CD14-positive monocyte (primary cell): ENCODE measurements around the gene CARD19. TPM values are rescaled to one million over a fixed set of nuclear protein-coding genes. Genes with fewer than 3 reads are reported as not detected.

ENCODE experiments used
- DNase-seq, 3 donors: peaks; one replicate each; pipeline ENCODE4 v3.0.0-alpha.2; 2011 to 2022
- H2AFZ ChIP-seq: 2 replicates; pipeline ENCODE4 v1.6.0; 2012; ENCODE audit warnings: mild to moderate bottlenecking, low read depth, low read length, inconsistent platforms; ENCODE audit not compliant: insufficient read depth, poor library complexity, severe bottlenecking
- H3K27ac ChIP-seq, 2 donors: 1 replicate in 1 of 2; 2 replicates in 1 of 2; pipeline ENCODE4 v1.5.1; 2012 to 2013; ENCODE audit warnings: low read length in 2 of 2, control low read depth in 1 of 2, inconsistent platforms in 1 of 2, low read depth in 1 of 2, mild to moderate bottlenecking in 1 of 2
- H3K27me3 ChIP-seq, 2 donors: one replicate each; pipeline versions ENCODE4 v1.6.0 to v1.6.1; 2011 to 2013; ENCODE audit warnings: low read length in 2 of 2; ENCODE audit not compliant: control insufficient read depth in 2 of 2, insufficient read depth in 2 of 2
- H3K36me3 ChIP-seq, 2 donors: replicated peaks in 1 of 2; 1 replicate in 1 of 2; 2 replicates in 1 of 2; pipeline versions ENCODE4 v1.5.1 to v1.6.1; 2012 to 2013; ENCODE audit warnings: low read length in 2 of 2, control low read depth in 1 of 2, inconsistent platforms in 1 of 2, mild to moderate bottlenecking in 1 of 2; ENCODE audit not compliant: insufficient read depth in 2 of 2, control insufficient read depth in 1 of 2
- H3K4me1 ChIP-seq, 2 donors: 1 replicate in 1 of 2; 2 replicates in 1 of 2; pipeline versions ENCODE4 v1.5.1 to v1.6.1; 2012 to 2013; ENCODE audit warnings: low read length in 2 of 2, control low read depth in 1 of 2, inconsistent platforms in 1 of 2, mild to moderate bottlenecking in 1 of 2, moderate library complexity in 1 of 2; ENCODE audit not compliant: insufficient read depth in 2 of 2, control insufficient read depth in 1 of 2
- H3K4me2 ChIP-seq: replicated peaks from 2 replicates; pipeline ENCODE3; 2012; ENCODE audit warnings: low read length, moderate library complexity, mild to moderate bottlenecking; ENCODE audit not compliant: poor library complexity, severe bottlenecking; ENCODE audit errors: extremely low read depth
- H3K4me3 ChIP-seq, 3 experiments: fragments of 200-600 bp in 1 of 3; sonication (generic) in 1 of 3; replicated peaks in 1 of 3; 1 replicate in 2 of 3; 2 replicates in 1 of 3; pipeline ENCODE4 v1.5.1; 2011 to 2013; ENCODE audit warnings: low read length in 3 of 3, mild to moderate bottlenecking in 3 of 3, control low read depth in 2 of 3, low read depth in 2 of 3, inconsistent platforms in 1 of 3, moderate library complexity in 1 of 3
- H3K79me2 ChIP-seq: 2 replicates; pipeline ENCODE4 v1.6.0; 2012; ENCODE audit warnings: mild to moderate bottlenecking, control low read depth, inconsistent platforms, low read length, moderate library complexity; ENCODE audit not compliant: insufficient read depth
- H3K9ac ChIP-seq: 2 replicates; pipeline ENCODE4 v1.6.0; 2017; ENCODE audit warnings: low read length, mild to moderate bottlenecking; ENCODE audit not compliant: insufficient read depth, poor library complexity, severe bottlenecking
- H3K9me3 ChIP-seq, 2 donors: replicated peaks in 1 of 2; 1 replicate in 1 of 2; 2 replicates in 1 of 2; pipeline versions ENCODE4 v1.5.1 to v1.6.1; 2012 to 2013; ENCODE audit warnings: low read length in 2 of 2, control low read depth in 1 of 2; ENCODE audit not compliant: control insufficient read depth in 1 of 2, insufficient read depth in 1 of 2
- H4K20me1 ChIP-seq: 2 replicates; pipeline ENCODE4 v1.6.0; 2012; ENCODE audit warnings: mild to moderate bottlenecking, low read length, control low read depth, moderate library complexity; ENCODE audit not compliant: insufficient read depth
- H3K27ac Mint-ChIP-seq, 7 donors: one replicate each; pipeline ENCODE4 v1.8.0; 2020; ENCODE audit warnings: mild to moderate bottlenecking in 7 of 7, mixed read lengths in 7 of 7, moderate library complexity in 6 of 7, inconsistent platforms in 2 of 7
- H3K27me3 Mint-ChIP-seq, 3 donors: one replicate each; pipeline ENCODE4 v1.8.0; 2021 to 2022; ENCODE audit warnings: low read depth in 3 of 3, mild to moderate bottlenecking in 3 of 3, mixed read lengths in 3 of 3, moderate library complexity in 3 of 3, inconsistent platforms in 1 of 3
- H3K36me3 Mint-ChIP-seq, 2 donors: one replicate each; pipeline ENCODE4 v1.8.0; 2020; ENCODE audit warnings: mixed read lengths in 2 of 2, inconsistent platforms in 1 of 2, mild to moderate bottlenecking in 1 of 2
- H3K4me1 Mint-ChIP-seq: one replicate; pipeline ENCODE4 v1.8.0; 2020; ENCODE audit warnings: mild to moderate bottlenecking, mixed read lengths
- H3K4me3 Mint-ChIP-seq, 2 donors: one replicate each; pipeline ENCODE4 v1.8.0; 2020; ENCODE audit warnings: mild to moderate bottlenecking in 2 of 2, mixed read lengths in 2 of 2, moderate library complexity in 1 of 2
- H3K9me3 Mint-ChIP-seq, 7 donors: one replicate each; pipeline ENCODE4 v1.8.0; 2020 to 2022; ENCODE audit warnings: mixed read lengths in 7 of 7, mild to moderate bottlenecking in 6 of 7, moderate library complexity in 6 of 7, inconsistent platforms in 2 of 7
- WGBS: methylation state at CpG from one replicate; pipeline ENCODE4 v1.1.5; 2013; ENCODE audit warnings: missing lambda C conversion rate; ENCODE audit not compliant: insufficient coverage; 5-methylcytosine and 5-hydroxymethylcytosine counted together
- intact Hi-C, 2 donors: fragments of 100-400 bp; cut with micrococcal nuclease; formaldehyde crosslinking; loops; one replicate each; pipeline versions ENCODE4 v1.15.0 to v1.15.1; 2023
- polyA plus RNA-seq, 3 donors: library from polyadenylated mRNA; depleted of rRNA in 1 of 3; unstranded in 2 of 3; stranded (reverse) in 1 of 3; fragments of 300-500 nt in 2 of 3; fragments of >200 nt in 1 of 3; fragmentation: Illumina TruSeq in 2 of 3; gene quantifications; 1 replicate in 2 of 3; 2 replicates in 1 of 3; pipeline ENCODE4 v1.2.3, GENCODE V29; 2012 to 2021
- TF ChIP-seq, protein P1 (sequence below): fragments of 200-600 bp; IDR thresholded peaks from one replicate; pipeline ENCODE4 v1.8.0; 2022; ENCODE audit warnings: antibody characterized with exemption, mild to moderate bottlenecking

CARD19 gene
- polyA plus RNA-seq, 3 donors, result 130 to 506 (median 137) TPM

GRCh38 chr9:93124793-93125192 is 28.8 kb downstream of the CARD19 start:
- Histone ChIP-seq H3K27me3 (no peaks in the 10 kb centered on the region), H3K27ac (no peak overlapping the region), H3K4me3 (no peak overlapping the region), H2AFZ (no peak overlapping the region), H3K9ac (no peak overlapping the region), H3K4me2 (no peak overlapping the region), H4K20me1 (peaks cover 70% of the 10 kb centered on the region), H3K36me3 (peaks cover 59 to 72% of the 10 kb centered on the region in 2 donors), H3K79me2 (peaks cover 56% of the 10 kb centered on the region), H3K9me3 (no peaks in the 10 kb centered on the region), H3K4me1 (peaks cover 69 to 79% of the 10 kb centered on the region in 2 donors)
- peaks cover 67 to 88% of the 10 kb centered on the region in 2 donors for H3K36me3 Mint-ChIP-seq
- TF ChIP-seq, protein P1, sequence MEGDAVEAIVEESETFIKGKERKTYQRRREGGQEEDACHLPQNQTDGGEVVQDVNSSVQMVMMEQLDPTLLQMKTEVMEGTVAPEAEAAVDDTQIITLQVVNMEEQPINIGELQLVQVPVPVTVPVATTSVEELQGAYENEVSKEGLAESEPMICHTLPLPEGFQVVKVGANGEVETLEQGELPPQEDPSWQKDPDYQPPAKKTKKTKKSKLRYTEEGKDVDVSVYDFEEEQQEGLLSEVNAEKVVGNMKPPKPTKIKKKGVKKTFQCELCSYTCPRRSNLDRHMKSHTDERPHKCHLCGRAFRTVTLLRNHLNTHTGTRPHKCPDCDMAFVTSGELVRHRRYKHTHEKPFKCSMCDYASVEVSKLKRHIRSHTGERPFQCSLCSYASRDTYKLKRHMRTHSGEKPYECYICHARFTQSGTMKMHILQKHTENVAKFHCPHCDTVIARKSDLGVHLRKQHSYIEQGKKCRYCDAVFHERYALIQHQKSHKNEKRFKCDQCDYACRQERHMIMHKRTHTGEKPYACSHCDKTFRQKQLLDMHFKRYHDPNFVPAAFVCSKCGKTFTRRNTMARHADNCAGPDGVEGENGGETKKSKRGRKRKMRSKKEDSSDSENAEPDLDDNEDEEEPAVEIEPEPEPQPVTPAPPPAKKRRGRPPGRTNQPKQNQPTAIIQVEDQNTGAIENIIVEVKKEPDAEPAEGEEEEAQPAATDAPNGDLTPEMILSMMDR, result no peak
- peak in 1 of 3 donors; percentile 15 for DNase-seq
- H3K27me3 Mint-ChIP-seq, result peaks cover 0 to under 1% (median 0%) of the 10 kb centered on the region in 3 donors
- peaks cover 0 to 2% (median 0%) of the 10 kb centered on the region in 7 donors for H3K9me3 Mint-ChIP-seq
- intact Hi-C loops, result no loop called here
- H3K4me3 Mint-ChIP-seq, result no peak overlapping the region
- peaks cover 70% of the 10 kb centered on the region for H3K4me1 Mint-ChIP-seq
- WGBS, result 98% methylated on average over 16 of the region's 16 CpGs
- peak overlapping the region in 1 of 7 donors; percentile 62 for H3K27ac Mint-ChIP-seq

GRCh38 chr9:93125331-93125894 is 29.4 kb downstream of the CARD19 start:
- no peaks in the 10 kb centered on the region for H3K9me3 ChIP-seq
- TF ChIP-seq, protein P1, result no peak
- no peak overlapping the region for H3K4me2 ChIP-seq
- H3K4me1 ChIP-seq, result peaks cover 70 to 79% of the 10 kb centered on the region in 2 donors
- no peak overlapping the region for H3K4me3 ChIP-seq
- H3K9ac ChIP-seq, result no peak overlapping the region
- peak overlapping the region in 1 of 2 donors; percentile 37 for H3K4me3 Mint-ChIP-seq
- no peak for DNase-seq
- peaks cover 70% of the 10 kb centered on the region for H3K4me1 Mint-ChIP-seq
- H3K36me3 Mint-ChIP-seq, result peaks cover 68 to 91% of the 10 kb centered on the region in 2 donors
- no peaks in the 10 kb centered on the region for H3K27me3 Mint-ChIP-seq
- intact Hi-C loops, result no loop called here
- H3K9me3 Mint-ChIP-seq, result peaks cover 0 to 2% (median 0%) of the 10 kb centered on the region in 7 donors
- no peak overlapping the region for H3K27ac ChIP-seq
- H3K79me2 ChIP-seq, result peaks cover 62% of the 10 kb centered on the region
- peaks cover 65 to 78% of the 10 kb centered on the region in 2 donors for H3K36me3 ChIP-seq
- whole genome bisulfite sequencing, result 96% methylated on average over 8 of the region's 10 CpGs
- no peak overlapping the region for H2AFZ ChIP-seq
- H3K27me3 ChIP-seq, result no peaks in the 10 kb centered on the region
- peak overlapping the region in 3 of 7 donors; percentile 40 to 61 (median 42) for H3K27ac Mint-ChIP-seq
- H4K20me1 ChIP-seq, result peaks cover 76% of the 10 kb centered on the region
